ENCODE results near the gene CHST15.
A peak's percentile ranks its signal among the peaks of the same experiment; 100 is the strongest.

CHST15 gene

GRCh38 chr10:124125305-124126116, 32.1 kb upstream of the CHST15 start:
- peak; percentile 45 for TF ChIP-seq CTCF (IDR thresholded peaks at IDR 0.05; ENCODE audit: low read depth, low read length)

GRCh38 chr10:124124769-124125161, 31.4 kb upstream of the CHST15 start:
- Histone ChIP-seq H3K4me1 (peaks cover 8% of the 10 kb centered on the region), H3K9me3 (no peaks in the 10 kb centered on the region), H3K36me3 (no peaks in the 10 kb centered on the region), H3K27me3 (no peaks in the 10 kb centered on the region), H3K4me3 (ENCODE audit: low read depth, low read length) (no peak overlapping the region)
- no peak for DNase-seq
- no peak for TF ChIP-seq CTCF (IDR thresholded peaks at IDR 0.05; ENCODE audit: low read depth, low read length)

More at GRCh38 chr10:124125305-124126116, 32.1 kb upstream of the CHST15 start:
- H3K27me3 ChIP-seq, result no peaks in the 10 kb centered on the region
- H3K4me1 ChIP-seq, result peaks cover 8% of the 10 kb centered on the region
- no peaks in the 10 kb centered on the region for H3K9me3 ChIP-seq
- no peaks in the 10 kb centered on the region for H3K36me3 ChIP-seq
- DNase-seq, result no peak
- H3K4me3 ChIP-seq (ENCODE audit: low read depth, low read length), result no peak overlapping the region

- no peak for DNase-seq
- peaks cover 8% of the 10 kb centered on the region for H3K4me1 ChIP-seq
These were observed 30.8 kb upstream of the CHST15 start for GRCh38 chr10:124124123-124124768.

GRCh38 chr10:124123156-124123555, 29.8 kb upstream of the CHST15 start:
- H3K4me1 ChIP-seq, result peaks cover 8% of the 10 kb centered on the region

More at GRCh38 chr10:124124123-124124768, 30.8 kb upstream of the CHST15 start:
- no peaks in the 10 kb centered on the region for H3K36me3 ChIP-seq
- H3K4me3 ChIP-seq (ENCODE audit: low read depth, low read length), result no peak overlapping the region
- H3K9me3 ChIP-seq, result no peaks in the 10 kb centered on the region
- TF ChIP-seq CTCF (IDR thresholded peaks at IDR 0.05; ENCODE audit: low read depth, low read length), result no peak
- no peaks in the 10 kb centered on the region for H3K27me3 ChIP-seq

GRCh38 chr10:124122211-124122610, 28.8 kb upstream of the CHST15 start:
- peaks cover 10% of the 10 kb centered on the region for H3K4me1 ChIP-seq
- no peak for DNase-seq
- H3K36me3 ChIP-seq, result no peaks in the 10 kb centered on the region
- H3K4me3 ChIP-seq (ENCODE audit: low read depth, low read length), result no peak overlapping the region
- no peaks in the 10 kb centered on the region for H3K9me3 ChIP-seq
- no peaks in the 10 kb centered on the region for H3K27me3 ChIP-seq
- no peak for TF ChIP-seq CTCF (IDR thresholded peaks at IDR 0.05; ENCODE audit: low read depth, low read length)

More at GRCh38 chr10:124123156-124123555, 29.8 kb upstream of the CHST15 start:
- no peak for DNase-seq
- Histone ChIP-seq H3K27me3 (no peaks in the 10 kb centered on the region), H3K36me3 (no peaks in the 10 kb centered on the region), H3K4me3 (ENCODE audit: low read depth, low read length) (no peak overlapping the region), H3K9me3 (no peaks in the 10 kb centered on the region)
- TF ChIP-seq CTCF (IDR thresholded peaks at IDR 0.05; ENCODE audit: low read depth, low read length), result no peak

Data from BE2C (cell line).